22Rv1 (cell line): ENCODE data around the gene PCYOX1L.

Experiments
- CTCF ChIP-seq: fragments of 450-650 bp; IDR thresholded peaks from 2 replicates; pipeline ENCODE4 v1.5.1; 2017; ENCODE audit warnings: mild to moderate bottlenecking
- ZFX ChIP-seq: fragments of 450-650 bp; IDR thresholded peaks from 2 replicates; pipeline ENCODE4 v1.6.1; 2017; ENCODE audit warnings: antibody characterized with exemption, borderline replicate concordance

- TF ChIP-seq CTCF (no peak), ZFX (no peak)
These were observed 49.7 kb downstream of the PCYOX1L start for GRCh38 chr5:149407323-149408251.
